ENCODE data around the gene CREG2.

The CREG2 gene

GRCh38 chr2:101387151-101387834, at the start of gene CREG2:
Gene CREG2 (minus strand): TSS chr2:101387503. CDS start chr2:101387457, 46 bp downstream.
- DNase-seq (ENCODE audit: low read depth): no peak

GRCh38 chr2:101435001-101435862, 47.9 kb upstream of the CREG2 start:
- DNase-seq (ENCODE audit: low read depth): no peak

GRCh38 chr2:101433465-101433864, 46.2 kb upstream of the CREG2 start:
- DNase-seq (ENCODE audit: low read depth): no peak

- peak; percentile 28 for DNase-seq (ENCODE audit: low read depth)
Observed at GRCh38 chr2:101432411-101433181, 45.3 kb upstream of the CREG2 start.

- DNase-seq (ENCODE audit: low read depth): no peak
Observed at GRCh38 chr2:101431486-101431885, 44.2 kb upstream of the CREG2 start.

- DNase-seq (ENCODE audit: low read depth): peak; percentile 50
Observed at GRCh38 chr2:101430156-101430555, 42.9 kb upstream of the CREG2 start.

- DNase-seq (ENCODE audit: low read depth): no peak
Observed at GRCh38 chr2:101429453-101429852, 42.1 kb upstream of the CREG2 start.

GRCh38 chr2:101428422-101429176, 41.3 kb upstream of the CREG2 start:
- DNase-seq (ENCODE audit: low read depth): no peak

- DNase-seq (ENCODE audit: low read depth): no peak
Observed at GRCh38 chr2:101427743-101428142, 40.4 kb upstream of the CREG2 start.

GRCh38 chr2:101427240-101427639, 39.9 kb upstream of the CREG2 start:
- no peak for DNase-seq (ENCODE audit: low read depth)

- no peak for DNase-seq (ENCODE audit: low read depth)
Observed at GRCh38 chr2:101426822-101427221, 39.5 kb upstream of the CREG2 start.

- DNase-seq (ENCODE audit: low read depth): no peak
Observed at GRCh38 chr2:101420623-101421022, 33.3 kb upstream of the CREG2 start.

- no peak for DNase-seq (ENCODE audit: low read depth)
Observed at GRCh38 chr2:101419096-101419663, 31.9 kb upstream of the CREG2 start.

GRCh38 chr2:101418460-101419095, 31.3 kb upstream of the CREG2 start:
- no peak for DNase-seq (ENCODE audit: low read depth)

- no peak for DNase-seq (ENCODE audit: low read depth)
Observed at GRCh38 chr2:101416609-101417008, 29.3 kb upstream of the CREG2 start.

GRCh38 chr2:101415884-101416283, 28.6 kb upstream of the CREG2 start:
- no peak for DNase-seq (ENCODE audit: low read depth)

GRCh38 chr2:101415220-101415619, 27.9 kb upstream of the CREG2 start:
- no peak for DNase-seq (ENCODE audit: low read depth)

GRCh38 chr2:101412092-101412694, 24.9 kb upstream of the CREG2 start:
- no peak for DNase-seq (ENCODE audit: low read depth)

- no peak for DNase-seq (ENCODE audit: low read depth)
Observed at GRCh38 chr2:101410746-101411145, 23.4 kb upstream of the CREG2 start.

- no peak for DNase-seq (ENCODE audit: low read depth)
Observed at GRCh38 chr2:101410114-101410513, 22.8 kb upstream of the CREG2 start.

- no peak for DNase-seq (ENCODE audit: low read depth)
Observed at GRCh38 chr2:101409699-101410098, 22.4 kb upstream of the CREG2 start.

All from GM04503 (cell line).